Fibroblast of lung (primary cell): ENCODE measurements around the gene EFCAB6. TPM values are rescaled to one million over a fixed set of nuclear protein-coding genes. Genes with fewer than 3 reads are reported as not detected.

Source experiments
- DNase-seq, 2 donors: peaks; one replicate each; pipeline versions ENCODE4 v3.0.0 to v3.0.0-alpha.2; 2010; ENCODE audit warnings: low read depth in 2 of 2
- H2AFZ ChIP-seq: 2 replicates; pipeline ENCODE4 v1.5.1; 2012; ENCODE audit warnings: low read length, control low read depth, inconsistent platforms
- H3K27ac ChIP-seq: 2 replicates; pipeline ENCODE4 v1.5.1; 2011; ENCODE audit warnings: low read length, control low read depth; ENCODE audit not compliant: insufficient read depth
- H3K27me3 ChIP-seq: 2 replicates; pipeline ENCODE4 v1.5.1; 2011; ENCODE audit warnings: mild to moderate bottlenecking, low read length; ENCODE audit not compliant: control insufficient read depth, insufficient read depth
- H3K36me3 ChIP-seq: 2 replicates; pipeline ENCODE4 v1.5.1; 2011; ENCODE audit warnings: low read length; ENCODE audit not compliant: control insufficient read depth, insufficient read depth
- H3K4me1 ChIP-seq: 2 replicates; pipeline ENCODE4 v1.5.1; 2011; ENCODE audit warnings: low read length; ENCODE audit not compliant: control insufficient read depth, insufficient read depth; ENCODE audit errors: extremely low read depth
- H3K4me2 ChIP-seq: 2 replicates; pipeline ENCODE4 v1.5.1; 2011; ENCODE audit warnings: low read length, control low read depth; ENCODE audit not compliant: insufficient read depth; ENCODE audit errors: extremely low read depth
- H3K4me3 ChIP-seq, 4 experiments: fragments of 200-600 bp in 1 of 4; sonication (generic) in 1 of 4; replicated peaks in 1 of 4; 2 replicates each; pipeline ENCODE4 v1.5.1; 2011 to 2016; ENCODE audit warnings: low read length in 4 of 4, low read depth in 3 of 4, mild to moderate bottlenecking in 3 of 4, control low read depth in 2 of 4, inconsistent platforms in 1 of 4, mixed read lengths in 1 of 4; ENCODE audit not compliant: insufficient read depth in 1 of 4; ENCODE audit errors: control extremely low read depth in 1 of 4
- H3K79me2 ChIP-seq: 2 replicates; pipeline ENCODE4 v1.5.1; 2012; ENCODE audit warnings: mild to moderate bottlenecking, low read length, inconsistent platforms; ENCODE audit not compliant: control insufficient read depth, insufficient read depth
- H3K9ac ChIP-seq: 2 replicates; pipeline ENCODE4 v1.5.1; 2011; ENCODE audit warnings: mild to moderate bottlenecking, low read length, control low read depth; ENCODE audit not compliant: insufficient read depth
- H3K9me3 ChIP-seq: 2 replicates; pipeline ENCODE4 v1.5.1; 2012; ENCODE audit warnings: low read depth, low read length; ENCODE audit not compliant: control insufficient read depth, insufficient read depth
- H4K20me1 ChIP-seq: 2 replicates; pipeline ENCODE4 v1.5.1; 2011; ENCODE audit warnings: low read length; ENCODE audit not compliant: control insufficient read depth, insufficient read depth; ENCODE audit errors: extremely low read depth
- CTCF ChIP-seq, 2 donors: IDR thresholded peaks in 1 of 2; conservative IDR thresholded peaks in 1 of 2; 1 replicate in 1 of 2; 2 replicates in 1 of 2; pipeline ENCODE4 v1.5.1; 2011 to 2012; ENCODE audit warnings: low read length in 2 of 2, control low read depth in 1 of 2, inconsistent platforms in 1 of 2, low read depth in 1 of 2, mild to moderate bottlenecking in 1 of 2
- EZH2 ChIP-seq: IDR thresholded peaks from 2 replicates; pipeline ENCODE4 v1.5.1; 2012; ENCODE audit warnings: low read length, control low read depth, mild to moderate bottlenecking; ENCODE audit errors: missing control alignments
- polyA plus RNA-seq, 2 donors: library from polyadenylated mRNA; depleted of rRNA in 1 of 2; stranded (reverse) in 1 of 2; unstranded in 1 of 2; fragments of >200 nt; gene quantifications; 2 replicates each; pipeline ENCODE4 v1.2.1, GENCODE V29; 2011 to 2012; ENCODE audit warnings: missing spikeins in 1 of 2
- total RNA-seq: library from RNA; depleted of rRNA; stranded (reverse); fragments of >200 nt; gene quantifications from 2 replicates; pipeline ENCODE4 v1.2.1, GENCODE V29; 2014

EFCAB6 gene
- total and polyA plus RNA-seq, 2 donors (not counting 1 experiment from before 2014, with no cell fraction given): 1.0 to 1.5 TPM

GRCh38 chr22:43540529-43540923 lies 271.6 kb downstream of the EFCAB6 start:
- Histone ChIP-seq H3K9ac (no peak overlapping the region), H4K20me1 (no peaks in the 10 kb centered on the region), H3K79me2 (no peaks in the 10 kb centered on the region), H3K27ac (no peak overlapping the region), H3K4me2 (no peak overlapping the region), H2AFZ (no peak overlapping the region), H3K9me3 (no peaks in the 10 kb centered on the region), H3K27me3 (no peaks in the 10 kb centered on the region), H3K36me3 (no peaks in the 10 kb centered on the region), H3K4me1 (no peaks in the 10 kb centered on the region), H3K4me3 (no peak overlapping the region)
- TF ChIP-seq EZH2 (no peak), CTCF (conservative IDR thresholded peaks at IDR 0.05 in 1 of 2, IDR thresholded peaks at IDR 0.05 in 1 of 2; ENCODE audit: low read depth in 1 of 2, low read length in 2 of 2) (no peak)
- DNase-seq: no peak

GRCh38 chr22:43539572-43540528 lies 272.3 kb downstream of the EFCAB6 start:
- Histone ChIP-seq H3K36me3 (no peaks in the 10 kb centered on the region), H4K20me1 (no peaks in the 10 kb centered on the region), H3K4me3 (no peak overlapping the region), H3K9ac (no peak overlapping the region), H3K9me3 (no peaks in the 10 kb centered on the region), H2AFZ (no peak overlapping the region), H3K27ac (no peak overlapping the region), H3K4me1 (no peaks in the 10 kb centered on the region), H3K4me2 (no peak overlapping the region), H3K79me2 (no peaks in the 10 kb centered on the region), H3K27me3 (no peaks in the 10 kb centered on the region)
- TF ChIP-seq EZH2 (no peak), CTCF (conservative IDR thresholded peaks at IDR 0.05 in 1 of 2, IDR thresholded peaks at IDR 0.05 in 1 of 2; ENCODE audit: low read depth in 1 of 2, low read length in 2 of 2) (no peak)
- no peak for DNase-seq

- Histone ChIP-seq H3K9ac (no peak overlapping the region), H3K4me3 (no peak overlapping the region), H3K9me3 (no peaks in the 10 kb centered on the region), H3K4me2 (no peak overlapping the region), H2AFZ (no peak overlapping the region), H3K27ac (no peak overlapping the region), H3K4me1 (no peaks in the 10 kb centered on the region), H3K79me2 (no peaks in the 10 kb centered on the region), H3K36me3 (no peaks in the 10 kb centered on the region), H3K27me3 (no peaks in the 10 kb centered on the region), H4K20me1 (no peaks in the 10 kb centered on the region)
- DNase-seq: no peak
- TF ChIP-seq CTCF (conservative IDR thresholded peaks at IDR 0.05 in 1 of 2, IDR thresholded peaks at IDR 0.05 in 1 of 2; ENCODE audit: low read depth in 1 of 2, low read length in 2 of 2): no peak
- no peak for TF ChIP-seq EZH2
Observed at GRCh38 chr22:43537019-43537585, 275.0 kb downstream of the EFCAB6 start.
